Measurements from ENCODE around the gene LOC101059915.
"Not testable (repeated sequence)": the region's sequence is repeated elsewhere in the genome, so short reads cannot be mapped to it uniquely, and the experiment has no call there.

LOC101059915 gene

DNA sequence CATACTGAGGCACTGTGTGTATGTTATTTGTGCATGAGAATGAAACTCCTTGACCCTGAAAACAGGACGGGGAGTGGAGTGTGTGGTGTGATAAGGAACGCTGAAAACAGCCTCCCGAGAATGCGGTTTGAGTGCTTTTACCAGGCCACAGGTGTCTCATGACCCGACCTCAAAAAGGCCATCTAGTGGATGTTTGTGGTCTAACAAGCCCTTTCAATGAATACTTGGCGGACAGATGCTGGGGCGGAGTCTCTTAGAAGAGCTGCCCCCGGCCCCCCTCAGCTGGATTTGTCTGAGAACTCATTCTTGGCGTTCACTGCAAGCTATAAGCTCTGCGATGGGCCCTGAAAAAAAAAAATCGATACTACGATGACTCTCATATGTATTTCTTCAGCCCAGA is 35.5 kb downstream of the LOC101059915 start:
- not testable (repeated sequence) for H3K9me3 ChIP-seq (replicated peaks; ENCODE audit: insufficient read depth, low read length); H3K36me3 ChIP-seq (replicated peaks; ENCODE audit: insufficient read depth, low read length); H3K4me1 ChIP-seq (ENCODE audit: low read length); H3K4me3 ChIP-seq (ENCODE audit: low read length); H4K20me1 ChIP-seq (ENCODE audit: insufficient read depth, low read length); H3F3A ChIP-seq (ENCODE audit: insufficient read depth, low read length); DNase-seq; H3K79me2 ChIP-seq (ENCODE audit: low read length); H3K27ac ChIP-seq (ENCODE audit: low read length); H2AFZ ChIP-seq (ENCODE audit: low read length); H3K4me2 ChIP-seq (ENCODE audit: low read depth, low read length); H3K9me2 ChIP-seq (replicated peaks; ENCODE audit: insufficient read depth, low read length); H3K9ac ChIP-seq (ENCODE audit: low read length); H3K27me3 ChIP-seq (replicated peaks; ENCODE audit: insufficient read depth, low read length)

DNA sequence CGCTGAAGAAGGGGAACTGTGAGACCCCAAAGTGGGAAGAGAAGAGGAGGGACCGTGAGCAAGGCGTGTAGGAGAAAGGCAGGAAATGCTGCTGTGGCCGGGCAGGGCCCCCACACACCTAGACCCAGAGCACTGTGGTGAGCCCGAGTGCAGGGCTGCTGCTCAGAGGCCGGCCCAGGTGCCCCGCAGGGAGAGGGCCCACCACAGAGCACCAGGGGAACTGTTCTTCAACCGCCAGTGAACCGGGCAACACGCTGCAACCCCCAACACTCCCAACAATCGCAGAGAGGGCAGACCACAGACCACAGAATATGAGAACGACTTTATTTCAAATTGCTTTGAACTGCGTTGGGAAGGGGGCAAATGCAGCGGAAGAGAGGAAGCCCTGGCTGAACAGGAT is 46.7 kb downstream of the LOC101059915 start:
- not testable (repeated sequence) for H3K9me3 ChIP-seq (replicated peaks; ENCODE audit: insufficient read depth, low read length); H3K9me2 ChIP-seq (replicated peaks; ENCODE audit: insufficient read depth, low read length); H3K4me2 ChIP-seq (ENCODE audit: low read depth, low read length); H3K4me3 ChIP-seq (ENCODE audit: low read length); H2AFZ ChIP-seq (ENCODE audit: low read length); H3K27me3 ChIP-seq (replicated peaks; ENCODE audit: insufficient read depth, low read length); H4K20me1 ChIP-seq (ENCODE audit: insufficient read depth, low read length); H3K79me2 ChIP-seq (ENCODE audit: low read length); H3K9ac ChIP-seq (ENCODE audit: low read length); H3K27ac ChIP-seq (ENCODE audit: low read length); H3K4me1 ChIP-seq (ENCODE audit: low read length); H3K36me3 ChIP-seq (replicated peaks; ENCODE audit: insufficient read depth, low read length); DNase-seq; H3F3A ChIP-seq (ENCODE audit: insufficient read depth, low read length)

DNA sequence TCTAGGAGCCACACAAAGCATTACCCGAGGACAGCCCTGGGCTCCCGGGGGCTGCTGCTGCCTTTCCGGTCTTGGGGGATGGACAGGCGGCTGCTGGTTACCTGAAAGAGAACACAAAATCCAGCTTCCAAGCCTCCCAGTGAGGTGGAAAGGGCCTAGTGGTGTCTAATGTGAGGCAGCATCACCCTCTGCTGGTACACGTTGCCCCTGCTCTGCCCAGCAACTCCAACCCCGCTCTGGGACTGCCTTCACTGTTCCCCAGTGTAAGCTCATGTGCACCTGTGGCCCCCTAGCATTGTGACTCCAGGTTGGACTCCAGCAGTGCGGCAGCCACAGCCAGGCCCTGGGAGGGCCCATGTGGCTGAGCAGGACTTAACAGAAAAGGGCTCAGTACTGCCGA is 48.2 kb downstream of the LOC101059915 start:
- not testable (repeated sequence) for H3K79me2 ChIP-seq (ENCODE audit: low read length); H3K27me3 ChIP-seq (replicated peaks; ENCODE audit: insufficient read depth, low read length); H3K4me1 ChIP-seq (ENCODE audit: low read length); H3K36me3 ChIP-seq (replicated peaks; ENCODE audit: insufficient read depth, low read length); H3K9me3 ChIP-seq (replicated peaks; ENCODE audit: insufficient read depth, low read length); H3K27ac ChIP-seq (ENCODE audit: low read length); H3K4me3 ChIP-seq (ENCODE audit: low read length); DNase-seq; H3K9ac ChIP-seq (ENCODE audit: low read length); H3K4me2 ChIP-seq (ENCODE audit: low read depth, low read length); H4K20me1 ChIP-seq (ENCODE audit: insufficient read depth, low read length); H3K9me2 ChIP-seq (replicated peaks; ENCODE audit: insufficient read depth, low read length); H2AFZ ChIP-seq (ENCODE audit: low read length); H3F3A ChIP-seq (ENCODE audit: insufficient read depth, low read length)

DNA sequence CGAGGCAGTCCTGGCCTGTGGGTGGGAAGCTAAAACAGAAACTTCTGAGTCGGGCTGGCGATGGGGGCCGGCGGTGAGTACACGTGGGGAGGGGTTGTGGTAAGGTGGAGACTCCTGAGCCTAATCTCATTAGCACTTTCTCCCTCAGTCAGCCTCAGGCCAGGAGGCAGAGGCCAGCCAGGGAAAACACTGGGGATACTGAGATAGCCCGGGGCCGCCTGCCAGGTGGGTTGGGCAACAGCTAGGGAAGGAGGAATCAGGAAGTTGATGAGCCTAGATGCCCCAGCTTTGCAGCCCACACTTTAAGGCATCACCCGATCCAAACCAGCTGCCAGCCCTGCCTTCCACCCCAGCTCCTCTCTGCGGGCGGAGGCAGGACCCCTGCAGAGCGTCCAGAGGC is 49.0 kb downstream of the LOC101059915 start:
- not testable (repeated sequence) for H3F3A ChIP-seq (ENCODE audit: insufficient read depth, low read length); H4K20me1 ChIP-seq (ENCODE audit: insufficient read depth, low read length); H3K4me1 ChIP-seq (ENCODE audit: low read length); H3K9me2 ChIP-seq (replicated peaks; ENCODE audit: insufficient read depth, low read length); H3K9me3 ChIP-seq (replicated peaks; ENCODE audit: insufficient read depth, low read length); H3K4me2 ChIP-seq (ENCODE audit: low read depth, low read length); H3K36me3 ChIP-seq (replicated peaks; ENCODE audit: insufficient read depth, low read length); H3K79me2 ChIP-seq (ENCODE audit: low read length); H3K4me3 ChIP-seq (ENCODE audit: low read length); H2AFZ ChIP-seq (ENCODE audit: low read length); DNase-seq; H3K27ac ChIP-seq (ENCODE audit: low read length); H3K9ac ChIP-seq (ENCODE audit: low read length); H3K27me3 ChIP-seq (replicated peaks; ENCODE audit: insufficient read depth, low read length)

DNA sequence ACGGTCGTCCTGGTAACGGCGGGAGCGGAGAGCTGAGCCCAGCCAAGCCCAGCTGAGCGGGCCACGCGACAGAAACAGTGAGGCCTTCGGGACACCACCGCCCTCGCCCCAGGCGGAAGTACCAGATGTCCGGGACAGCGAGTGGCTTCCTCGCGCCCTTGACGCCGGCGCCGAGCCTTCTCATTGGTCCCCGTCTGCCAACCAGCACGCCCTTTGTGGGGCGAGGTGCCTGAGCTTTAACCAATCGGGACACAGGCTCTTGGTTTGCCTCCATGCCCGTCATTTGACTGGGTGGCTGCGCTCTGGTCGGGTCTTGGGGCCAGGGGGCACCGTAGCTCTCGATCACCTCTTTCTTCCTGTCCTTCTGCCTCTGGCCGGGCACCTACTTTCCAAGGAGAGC is 50.8 kb downstream of the LOC101059915 start, which contains the start of gene CXorf49:
TSS of gene CXorf49 (minus strand) at position 101 of the 400 bp plus-strand sequence. CDS start 134 bp downstream, outside the sequence.
- H4K20me1 ChIP-seq (ENCODE audit: insufficient read depth, low read length); H3K4me3 ChIP-seq (ENCODE audit: low read length): not testable (repeated sequence)

DNA sequence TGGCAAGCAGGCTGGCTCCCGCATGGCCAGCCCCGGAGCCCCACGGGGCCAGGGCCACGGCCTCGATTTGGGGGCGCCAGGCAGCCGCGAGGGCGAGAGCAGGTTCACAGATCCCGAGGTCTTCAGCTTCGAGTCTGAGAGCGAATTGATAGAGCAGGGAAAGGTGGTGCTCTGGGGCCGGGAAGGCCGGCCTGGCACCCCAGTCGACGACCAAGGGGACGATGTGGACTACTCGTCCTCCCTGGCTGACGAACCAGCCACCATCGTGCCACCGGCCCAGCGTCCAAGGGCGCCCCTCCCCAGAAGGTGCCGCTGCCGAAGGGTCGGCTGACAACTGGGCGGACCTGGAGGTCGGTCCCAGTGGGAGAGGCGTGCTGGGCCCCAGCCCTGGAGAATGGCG is 51.8 kb downstream of the LOC101059915 start:
- not testable (repeated sequence) for H3K36me3 ChIP-seq (replicated peaks; ENCODE audit: insufficient read depth, low read length); H3K4me1 ChIP-seq (ENCODE audit: low read length); H3K4me2 ChIP-seq (ENCODE audit: low read depth, low read length); H3K9ac ChIP-seq (ENCODE audit: low read length); H3K27ac ChIP-seq (ENCODE audit: low read length); H3K9me2 ChIP-seq (replicated peaks; ENCODE audit: insufficient read depth, low read length); H3K27me3 ChIP-seq (replicated peaks; ENCODE audit: insufficient read depth, low read length); H3K79me2 ChIP-seq (ENCODE audit: low read length); DNase-seq; H2AFZ ChIP-seq (ENCODE audit: low read length); H4K20me1 ChIP-seq (ENCODE audit: insufficient read depth, low read length); H3K9me3 ChIP-seq (replicated peaks; ENCODE audit: insufficient read depth, low read length); H3K4me3 ChIP-seq (ENCODE audit: low read length); H3F3A ChIP-seq (ENCODE audit: insufficient read depth, low read length)

More for the DNA sequence above, 50.8 kb downstream of the LOC101059915 start, which contains the start of gene CXorf49:
- not testable (repeated sequence) for DNase-seq; H3K36me3 ChIP-seq (replicated peaks; ENCODE audit: insufficient read depth, low read length); H3K79me2 ChIP-seq (ENCODE audit: low read length); H3K9me3 ChIP-seq (replicated peaks; ENCODE audit: insufficient read depth, low read length); H3K4me2 ChIP-seq (ENCODE audit: low read depth, low read length); H3K9ac ChIP-seq (ENCODE audit: low read length); H3K9me2 ChIP-seq (replicated peaks; ENCODE audit: insufficient read depth, low read length); H3F3A ChIP-seq (ENCODE audit: insufficient read depth, low read length); H2AFZ ChIP-seq (ENCODE audit: low read length); H3K4me1 ChIP-seq (ENCODE audit: low read length); H3K27me3 ChIP-seq (replicated peaks; ENCODE audit: insufficient read depth, low read length); H3K27ac ChIP-seq (ENCODE audit: low read length)

DNA sequence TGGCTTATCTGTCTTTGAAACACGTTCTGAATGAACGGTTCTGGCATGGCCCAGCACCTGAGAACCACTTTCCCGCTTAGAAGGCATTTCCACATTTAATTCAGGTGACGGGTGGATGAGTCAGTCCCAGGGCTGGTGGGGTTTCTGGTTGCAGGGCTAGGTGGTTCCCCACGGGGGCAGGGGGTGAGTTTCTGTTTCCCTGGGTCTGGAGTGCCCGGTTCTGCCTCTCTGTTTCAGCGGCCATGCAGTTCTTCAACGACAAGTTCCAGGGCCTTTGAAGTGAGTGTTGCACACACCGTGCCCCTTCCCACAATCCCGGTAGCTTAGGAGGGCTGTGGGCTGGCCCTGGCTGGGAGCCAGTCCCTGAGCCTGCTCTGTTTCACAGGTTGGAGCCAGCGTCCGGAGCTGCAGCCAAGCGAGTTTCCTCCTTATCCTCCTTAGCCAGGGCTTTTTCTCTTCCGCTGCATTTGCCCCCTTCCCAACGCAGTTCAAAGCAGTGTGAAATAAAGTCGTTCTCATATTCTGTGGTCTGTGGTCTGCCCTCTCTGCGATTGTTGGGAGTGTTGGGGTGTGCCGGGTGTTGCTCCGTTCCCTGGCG is 53.0 kb downstream of the LOC101059915 start:
- H3K27ac ChIP-seq (ENCODE audit: low read length); H3K4me2 ChIP-seq (ENCODE audit: low read depth, low read length); H3K9ac ChIP-seq (ENCODE audit: low read length); H3K79me2 ChIP-seq (ENCODE audit: low read length); H4K20me1 ChIP-seq (ENCODE audit: insufficient read depth, low read length); H3K4me1 ChIP-seq (ENCODE audit: low read length); H3K4me3 ChIP-seq (ENCODE audit: low read length); H3K36me3 ChIP-seq (replicated peaks; ENCODE audit: insufficient read depth, low read length); H2AFZ ChIP-seq (ENCODE audit: low read length); H3K9me3 ChIP-seq (replicated peaks; ENCODE audit: insufficient read depth, low read length); DNase-seq; H3K9me2 ChIP-seq (replicated peaks; ENCODE audit: insufficient read depth, low read length); H3F3A ChIP-seq (ENCODE audit: insufficient read depth, low read length); H3K27me3 ChIP-seq (replicated peaks; ENCODE audit: insufficient read depth, low read length): not testable (repeated sequence)

Measured in MM.1S (cell line).